ENCODE measurements around the gene NIBAN1.

The NIBAN1 gene

GRCh38 chr1:184982002-184982954 lies 8.0 kb upstream of the NIBAN1 start:
- Histone ChIP-seq H3K9ac (ENCODE audit: low read length) (no peak overlapping the region), H3K4me3 (ENCODE audit: low read length) (no peak overlapping the region), H3F3A (ENCODE audit: insufficient read depth, low read length) (no peaks in the 10 kb centered on the region), H3K27me3 (replicated peaks; ENCODE audit: insufficient read depth, low read length) (no peaks in the 10 kb centered on the region), H3K79me2 (ENCODE audit: low read length) (no peaks in the 10 kb centered on the region), H3K4me2 (ENCODE audit: low read depth, low read length) (no peak overlapping the region), H3K4me1 (ENCODE audit: low read length) (no peaks in the 10 kb centered on the region), H3K36me3 (replicated peaks; ENCODE audit: insufficient read depth, low read length) (no peaks in the 10 kb centered on the region), H2AFZ (ENCODE audit: low read length) (no peak overlapping the region), H3K9me3 (replicated peaks; ENCODE audit: insufficient read depth, low read length) (no peaks in the 10 kb centered on the region), H3K27ac (ENCODE audit: low read length) (no peak overlapping the region), H4K20me1 (ENCODE audit: insufficient read depth, low read length) (no peaks in the 10 kb centered on the region), H3K9me2 (replicated peaks; ENCODE audit: insufficient read depth, low read length) (no peaks in the 10 kb centered on the region)
- TF ChIP-seq EZH2 (optimal IDR thresholded peaks at IDR 0.05; ENCODE audit: low read depth, low read length) (no peak), EZH2phosphoT487 (IDR thresholded peaks at IDR 0.05; ENCODE audit: low read length) (no peak), CTCF (IDR thresholded peaks at IDR 0.05; ENCODE audit: low read length) (peak; percentile 99)
- DNase-seq, result peak; percentile 80

- no peaks in the 10 kb centered on the region for H3K79me2 ChIP-seq (ENCODE audit: low read length)
- H3K4me3 ChIP-seq (ENCODE audit: low read length), result no peak overlapping the region
- no peaks in the 10 kb centered on the region for H3F3A ChIP-seq (ENCODE audit: insufficient read depth, low read length)
- DNase-seq, result no peak
- H3K27me3 ChIP-seq (replicated peaks; ENCODE audit: insufficient read depth, low read length), result 0 out of 2 replicates have a peak, but pooled peaks cover 5% of the 10 kb centered on the region
- H3K36me3 ChIP-seq (replicated peaks; ENCODE audit: insufficient read depth, low read length), result no peaks in the 10 kb centered on the region
- no peak overlapping the region for H3K4me2 ChIP-seq (ENCODE audit: low read depth, low read length)
- H3K9me3 ChIP-seq (replicated peaks; ENCODE audit: insufficient read depth, low read length), result no peaks in the 10 kb centered on the region
- H2AFZ ChIP-seq (ENCODE audit: low read length), result no peak overlapping the region
- no peak overlapping the region for H3K27ac ChIP-seq (ENCODE audit: low read length)
- no peaks in the 10 kb centered on the region for H3K9me2 ChIP-seq (replicated peaks; ENCODE audit: insufficient read depth, low read length)
- no peak for TF ChIP-seq EZH2phosphoT487 (IDR thresholded peaks at IDR 0.05; ENCODE audit: low read length)
- no peak for TF ChIP-seq CTCF (IDR thresholded peaks at IDR 0.05; ENCODE audit: low read length)
- TF ChIP-seq EZH2 (optimal IDR thresholded peaks at IDR 0.05; ENCODE audit: low read depth, low read length), result no peak
- no peak overlapping the region for H3K9ac ChIP-seq (ENCODE audit: low read length)
- H3K4me1 ChIP-seq (ENCODE audit: low read length), result no peaks in the 10 kb centered on the region
- no peaks in the 10 kb centered on the region for H4K20me1 ChIP-seq (ENCODE audit: insufficient read depth, low read length)
These were observed 6.4 kb upstream of the NIBAN1 start for GRCh38 chr1:184980726-184981125.

- Histone ChIP-seq H4K20me1 (ENCODE audit: insufficient read depth, low read length) (no peaks in the 10 kb centered on the region), H3K4me2 (ENCODE audit: low read depth, low read length) (no peak overlapping the region), H3K4me3 (ENCODE audit: low read length) (no peak overlapping the region), H3K79me2 (ENCODE audit: low read length) (no peaks in the 10 kb centered on the region), H2AFZ (ENCODE audit: low read length) (no peak overlapping the region), H3K4me1 (ENCODE audit: low read length) (0 out of 2 replicates have a peak, but pooled peaks cover 3% of the 10 kb centered on the region), H3K36me3 (replicated peaks; ENCODE audit: insufficient read depth, low read length) (no peaks in the 10 kb centered on the region), H3K27me3 (replicated peaks; ENCODE audit: insufficient read depth, low read length) (peaks cover 37% of the 10 kb centered on the region), H3F3A (ENCODE audit: insufficient read depth, low read length) (peaks cover 5% of the 10 kb centered on the region; the same call in 1 of the 2 replicates), H3K27ac (ENCODE audit: low read length) (no peak overlapping the region), H3K9me2 (replicated peaks; ENCODE audit: insufficient read depth, low read length) (no peaks in the 10 kb centered on the region), H3K9ac (ENCODE audit: low read length) (no peak overlapping the region), H3K9me3 (replicated peaks; ENCODE audit: insufficient read depth, low read length) (no peaks in the 10 kb centered on the region)
- no peak for DNase-seq
- TF ChIP-seq CTCF (IDR thresholded peaks at IDR 0.05; ENCODE audit: low read length) (no peak), EZH2 (optimal IDR thresholded peaks at IDR 0.05; ENCODE audit: low read depth, low read length) (no peak)
These were observed 1.0 kb upstream of the NIBAN1 start for GRCh38 chr1:184975208-184975870.

Measured in MM.1S (cell line).